GM19324 (cell line): ENCODE measurements around the gene CCDC9B.

Experiments used
- ATAC-seq: cut with Tn5 transposase; IDR thresholded peaks from one replicate; pipeline ENCODE4 v1.9.1; 2021; ENCODE audit warnings: mild to moderate bottlenecking, moderate library complexity; ENCODE audit not compliant: unreplicated experiment, low FRiP score

The CCDC9B gene

DNA sequence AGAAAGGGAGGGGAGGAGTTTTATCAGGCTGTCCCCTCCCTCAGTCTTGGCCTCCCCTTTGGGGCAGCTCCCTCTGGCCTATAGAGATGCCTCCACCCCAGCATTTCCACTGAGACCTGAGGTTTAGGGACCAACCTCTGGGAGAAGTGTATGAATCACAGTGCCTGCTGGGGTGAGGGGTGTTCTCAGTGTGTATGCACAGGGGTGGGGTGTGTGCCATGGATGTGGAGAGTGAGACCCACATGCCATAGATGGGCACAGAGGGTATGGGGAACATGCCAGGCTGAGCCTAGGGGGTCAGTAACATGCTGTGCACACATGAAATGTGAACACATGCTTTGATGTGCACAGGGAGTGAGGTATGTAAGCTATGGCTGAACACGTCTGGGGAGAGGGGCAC, 45.4 kb downstream of the CCDC9B start:
- no peak for ATAC-seq

DNA sequence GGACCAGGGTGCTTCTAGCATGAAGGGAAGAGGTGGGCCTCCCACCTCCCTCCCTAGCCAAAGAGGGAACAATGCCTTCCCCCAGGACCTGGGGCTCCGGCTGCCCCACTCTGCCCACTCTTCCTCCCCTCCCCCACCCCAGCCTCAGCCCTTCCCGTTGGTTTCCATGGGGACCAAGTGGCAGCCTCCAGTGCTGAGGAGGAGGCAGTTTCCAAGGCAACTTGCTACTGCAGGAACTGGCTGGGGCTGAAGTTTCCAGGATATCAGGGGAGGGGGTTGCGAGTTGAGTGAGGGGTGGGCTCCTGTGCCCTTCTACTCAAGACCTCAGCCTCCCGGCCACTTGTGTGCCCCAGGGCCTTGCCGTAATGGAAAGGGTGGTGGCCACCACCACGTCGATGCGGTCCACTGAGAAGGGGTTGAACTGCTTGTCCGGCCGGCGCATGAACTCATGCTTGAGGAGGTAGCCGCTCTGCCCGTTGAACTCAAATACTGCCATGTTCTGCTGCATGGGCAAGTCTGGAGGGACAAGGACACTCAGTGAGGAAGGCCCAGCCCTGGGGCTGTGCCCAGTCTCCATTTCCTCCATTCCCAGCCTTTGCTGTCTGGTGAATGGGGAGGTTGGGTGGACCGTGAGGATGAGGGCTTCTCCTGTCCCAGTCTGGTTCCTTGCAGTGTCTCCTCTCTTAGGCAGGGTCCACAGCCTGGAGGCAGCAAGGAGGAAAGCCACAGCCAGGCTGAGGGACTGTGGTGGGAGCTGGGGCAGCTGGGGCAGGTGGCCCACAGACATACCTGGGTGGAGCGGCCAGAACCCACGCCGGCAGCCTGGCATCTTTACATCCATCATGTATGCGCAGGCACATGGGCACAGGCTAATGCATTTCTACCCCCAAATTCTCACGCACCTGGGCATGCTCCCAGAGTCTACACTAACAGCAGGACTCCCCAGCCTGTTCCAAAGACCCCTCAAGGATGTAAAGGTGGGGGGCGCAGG, 46.5 kb downstream of the CCDC9B start:
- ATAC-seq, result no peak

DNA sequence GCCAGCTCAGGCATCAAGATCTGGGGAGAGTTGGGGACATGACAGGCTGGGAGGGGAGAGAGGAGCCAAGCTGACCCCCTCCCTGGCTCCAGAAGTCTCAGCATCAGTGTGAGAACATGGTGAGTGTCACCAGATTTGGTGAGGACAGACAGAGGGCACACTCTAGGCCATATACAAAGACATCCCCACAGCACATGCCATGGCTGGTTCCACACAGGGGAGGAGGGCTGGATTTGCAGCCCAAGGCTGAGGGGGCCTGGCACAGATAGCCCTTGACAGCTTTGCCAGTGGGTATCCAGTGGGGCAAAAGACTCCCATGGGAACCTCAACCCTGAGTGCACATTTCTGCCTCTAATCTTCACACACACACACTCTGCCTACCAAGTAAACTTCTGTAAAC, 47.7 kb downstream of the CCDC9B start:
- no peak for ATAC-seq

DNA sequence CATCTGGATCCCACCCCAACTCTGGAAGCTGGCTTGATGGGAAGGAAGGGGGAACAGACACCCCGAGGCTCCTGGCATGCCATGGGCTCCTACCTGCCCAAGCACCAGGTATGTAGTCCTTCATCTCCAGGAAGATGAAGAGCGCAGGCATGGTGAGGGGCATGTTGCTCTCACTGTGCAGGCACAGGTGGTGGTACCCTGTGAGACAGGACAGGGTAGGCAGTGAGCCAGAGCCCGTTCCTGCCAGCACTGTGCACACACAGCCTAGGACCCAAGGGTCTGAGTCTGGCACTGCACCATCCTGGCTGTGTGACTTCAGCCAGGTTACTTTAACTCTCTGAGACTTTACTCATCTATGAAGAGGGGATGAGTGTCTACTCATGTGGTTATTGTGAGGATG, 48.5 kb downstream of the CCDC9B start:
- ATAC-seq, result no peak

DNA sequence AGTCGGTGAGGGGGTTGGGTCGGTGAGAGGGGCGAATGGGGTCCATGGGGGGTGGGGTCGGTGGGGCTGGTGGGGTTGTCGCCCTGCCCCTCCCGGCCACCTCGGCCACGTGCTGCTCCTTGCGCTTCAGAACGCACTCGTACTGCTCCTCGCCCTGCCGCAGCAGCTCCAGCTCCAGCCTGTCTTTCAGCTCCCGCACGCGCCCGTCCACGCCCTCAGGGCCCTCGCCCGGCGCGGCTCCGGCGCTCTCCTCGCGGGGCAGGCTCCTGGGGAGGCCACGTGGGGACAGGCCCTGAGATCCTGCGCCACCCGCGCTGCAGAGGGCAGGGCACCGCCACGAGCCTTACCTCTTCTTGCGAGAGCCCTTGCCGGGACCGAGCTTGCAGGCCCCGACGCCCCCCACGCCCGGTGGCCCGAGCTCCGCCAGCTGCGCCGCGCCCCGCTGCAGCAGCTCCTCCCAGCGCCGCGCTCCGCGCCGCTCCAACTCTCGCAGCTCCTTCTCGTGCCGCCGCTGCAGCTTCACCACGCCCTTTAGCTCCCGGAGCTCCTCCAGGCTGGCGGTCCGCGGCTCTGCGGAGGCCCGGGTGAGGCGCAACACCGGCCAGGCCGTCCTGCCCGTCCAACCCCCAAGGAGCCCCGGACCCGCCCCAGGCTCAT, 49.7 kb downstream of the CCDC9B start:
- no peak for ATAC-seq

DNA sequence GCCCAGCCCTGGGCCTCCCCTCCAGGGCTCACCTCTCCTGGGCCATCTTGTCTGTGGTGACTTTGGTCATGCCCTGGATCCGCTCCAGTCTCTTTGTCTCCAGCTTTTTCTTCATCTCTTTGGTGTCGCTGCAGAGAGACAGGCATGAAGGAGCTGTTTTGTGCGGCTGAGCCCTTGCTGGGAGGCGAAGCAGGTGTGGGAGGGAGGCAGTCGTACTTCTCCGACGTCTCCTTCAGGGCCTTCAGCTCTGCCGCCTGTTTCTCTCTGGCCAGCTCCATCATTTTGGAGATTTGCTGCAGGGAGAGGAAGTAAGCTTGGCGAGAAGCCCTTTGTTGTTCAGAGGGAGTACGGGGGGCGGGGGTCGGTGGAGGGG, 50.2 kb downstream of the CCDC9B start:
- ATAC-seq, result no peak

DNA sequence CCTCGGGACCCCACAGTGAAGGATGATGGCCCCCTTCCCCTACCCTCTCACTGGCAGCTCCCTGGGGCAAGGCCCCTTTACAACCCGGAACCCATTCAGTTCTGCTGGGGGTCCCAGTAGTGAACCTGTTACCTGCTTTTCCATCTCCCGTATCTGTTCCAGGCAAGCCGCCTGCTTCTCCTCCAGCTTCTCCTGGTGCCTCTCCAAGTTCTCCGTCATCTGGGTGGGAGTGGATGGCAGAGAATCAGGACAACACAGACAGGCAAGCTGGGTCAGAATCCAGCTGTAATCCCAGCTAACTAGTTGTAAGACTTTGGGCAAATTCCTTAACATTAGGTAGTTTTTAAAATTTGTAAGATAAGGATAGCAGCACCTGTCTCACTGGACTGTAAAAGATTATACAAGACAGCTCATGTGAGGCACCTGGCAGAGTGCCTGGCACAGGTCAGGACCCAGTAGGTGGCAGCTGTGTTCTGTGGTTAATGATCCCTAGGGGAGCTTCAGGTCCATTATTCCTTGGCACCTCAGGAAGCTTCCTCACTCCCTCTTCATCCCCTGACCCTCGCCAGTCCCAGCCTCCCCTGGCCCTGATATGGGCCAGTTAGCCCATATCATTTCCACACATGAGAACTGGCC, 51.5 kb downstream of the CCDC9B start:
- no peak for ATAC-seq

DNA sequence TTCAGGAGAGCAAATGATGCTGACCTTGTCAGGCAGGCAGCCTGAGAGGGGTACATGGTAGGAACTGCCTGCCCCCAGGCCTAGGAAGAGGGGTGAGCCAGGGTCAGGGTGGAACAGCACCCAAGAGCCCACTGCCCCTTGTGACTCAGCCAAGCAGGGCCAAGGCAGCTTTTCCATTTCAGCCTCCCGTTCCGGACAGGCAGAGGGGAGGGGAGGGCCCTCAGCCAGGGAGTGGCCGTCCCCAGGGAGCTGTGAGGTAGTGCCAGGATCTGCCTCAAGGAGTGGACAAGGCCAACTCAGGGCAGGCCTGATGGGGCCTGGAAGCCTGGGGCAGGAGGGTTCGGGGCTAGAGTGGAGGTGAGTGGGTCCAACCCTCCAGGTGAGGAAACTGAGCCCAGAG, 52.8 kb downstream of the CCDC9B start:
- no peak for ATAC-seq

DNA sequence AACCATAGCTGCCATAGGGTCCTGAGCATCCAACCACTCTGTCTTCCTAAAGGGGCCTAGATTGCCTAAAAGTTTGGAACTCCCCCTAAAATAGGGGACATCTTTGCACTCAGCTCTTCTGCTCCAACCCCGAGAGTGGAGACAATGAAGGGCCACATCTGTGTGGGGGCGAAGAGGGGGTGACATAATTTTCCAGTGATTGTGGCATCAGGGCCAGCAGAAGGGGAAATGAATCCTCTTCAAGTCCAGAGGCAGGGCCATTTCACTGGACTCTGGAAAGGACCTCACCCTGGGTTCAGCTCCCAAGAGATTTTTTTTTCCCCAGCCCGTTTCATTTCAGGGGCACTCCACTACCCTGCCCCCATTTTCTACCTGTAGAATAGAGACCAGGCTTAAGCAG, 53.2 kb downstream of the CCDC9B start:
- no peak for ATAC-seq

DNA sequence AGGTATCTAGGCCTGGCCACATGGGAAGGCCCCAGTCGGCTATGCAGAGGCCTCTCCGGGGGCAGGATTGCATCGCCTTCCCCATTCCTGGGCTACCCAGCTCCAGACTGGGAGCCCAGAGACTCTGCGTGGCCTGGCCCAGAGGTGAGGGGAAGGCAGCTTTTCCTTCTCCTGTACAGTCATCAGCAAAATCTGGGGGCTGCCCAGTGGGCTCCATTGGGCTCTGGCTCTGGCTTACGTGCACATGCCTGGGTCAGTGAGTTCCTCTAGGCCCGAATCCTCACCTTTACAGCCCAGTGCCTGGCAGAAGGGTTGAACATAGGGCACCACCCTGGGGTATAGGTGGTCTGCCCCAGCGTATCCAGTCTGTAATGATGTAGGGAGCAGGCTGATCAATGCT, 53.9 kb downstream of the CCDC9B start:
- no peak for ATAC-seq

DNA sequence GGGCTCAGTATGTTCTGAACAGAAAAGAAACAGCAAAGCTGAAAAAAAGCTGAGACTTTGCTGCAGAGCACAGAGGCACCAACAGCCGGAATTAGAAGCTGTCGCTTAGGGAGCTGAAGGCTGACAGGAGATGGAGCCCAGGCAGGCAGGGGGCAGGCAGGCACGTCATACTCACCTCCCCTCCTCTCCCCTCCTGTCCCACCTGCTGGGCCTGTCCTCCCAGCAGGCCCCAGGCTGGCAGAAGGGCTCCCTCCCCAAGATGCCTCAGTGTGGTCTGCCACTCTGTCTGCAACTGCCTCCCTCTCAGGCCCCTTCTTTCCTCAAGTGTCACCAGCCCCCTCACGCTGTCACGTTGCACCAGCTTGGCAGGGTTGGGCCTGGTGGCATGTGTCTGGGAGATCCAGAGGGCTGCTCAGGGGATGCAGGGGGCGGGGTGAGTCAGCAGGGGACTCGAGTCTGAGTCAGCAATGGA, 54.6 kb downstream of the CCDC9B start:
- no peak for ATAC-seq

DNA sequence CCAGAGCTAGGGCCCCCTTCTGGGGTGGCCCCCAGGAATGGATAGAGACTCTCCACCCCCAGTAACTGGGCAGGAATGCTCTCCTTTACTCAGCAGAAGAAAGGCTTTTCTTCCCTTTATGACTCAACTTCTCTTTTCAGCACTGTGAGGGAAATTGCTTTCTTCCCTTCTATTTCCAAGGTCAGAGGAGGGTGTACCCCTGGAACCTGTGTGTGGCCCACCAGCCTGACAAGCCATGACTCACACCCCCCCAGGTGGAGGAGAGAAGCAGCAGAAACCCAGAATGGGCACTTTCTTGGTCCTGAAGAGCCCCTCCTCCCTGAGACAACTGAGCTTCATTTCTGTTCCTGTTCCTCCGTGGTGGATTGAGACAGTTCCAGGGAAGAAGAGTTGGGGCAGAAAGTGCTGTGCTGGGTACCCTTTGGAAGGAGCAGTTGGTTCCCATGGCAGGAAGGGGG, 55.2 kb downstream of the CCDC9B start:
- no peak for ATAC-seq

DNA sequence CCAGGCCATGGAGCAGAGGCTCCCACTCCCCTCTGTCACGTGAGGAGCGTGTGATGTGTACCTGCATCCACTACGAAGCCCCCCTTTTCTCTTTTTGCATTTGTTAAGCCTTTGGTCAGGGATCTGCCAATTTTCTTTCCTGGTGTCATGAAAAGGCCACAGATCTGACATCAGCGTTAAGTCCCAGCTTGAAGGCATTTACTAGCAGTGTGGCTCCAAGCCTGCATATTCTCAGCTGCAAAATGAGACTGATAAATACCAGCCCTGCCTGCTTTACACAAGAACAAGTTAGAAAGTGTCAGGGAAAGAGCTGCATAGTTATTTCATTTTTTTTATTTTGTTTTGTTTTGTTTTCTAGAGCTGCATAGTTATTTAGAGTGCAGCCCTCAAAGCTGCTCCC, 55.6 kb downstream of the CCDC9B start:
- no peak for ATAC-seq

DNA sequence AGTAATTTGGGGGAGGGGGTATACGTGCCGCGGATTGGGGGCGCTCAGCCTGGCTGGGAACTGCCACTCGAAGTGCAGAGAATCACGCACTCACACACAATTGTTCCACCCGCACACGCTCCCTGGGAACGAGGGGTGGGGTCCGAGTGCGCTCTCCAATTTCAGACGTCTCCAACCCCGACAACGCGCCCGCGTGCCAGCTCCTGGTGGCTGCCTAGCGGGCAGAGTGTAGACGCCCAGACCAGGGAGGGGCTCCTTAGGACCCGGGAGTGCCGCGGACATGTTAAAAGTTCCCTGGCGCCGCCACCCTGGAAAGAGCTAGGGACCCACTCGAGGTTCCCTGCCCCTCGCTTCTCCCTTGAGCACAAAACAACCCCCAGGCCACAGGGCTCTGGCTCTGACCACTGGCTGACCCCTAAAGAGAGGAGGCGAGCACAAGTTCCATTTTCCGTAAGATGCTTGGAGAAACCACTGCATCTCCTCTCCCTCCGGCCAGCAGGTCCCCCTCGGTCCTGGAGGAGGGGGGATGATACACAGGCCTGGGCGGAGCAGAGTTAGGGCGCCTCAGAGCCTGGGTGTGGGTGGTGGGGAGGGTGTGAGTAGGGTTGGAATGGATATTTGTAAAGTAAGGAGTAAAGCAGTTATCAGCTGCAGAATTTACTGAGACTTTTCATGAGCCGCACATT, 57.0 kb downstream of the CCDC9B start:
- ATAC-seq, result no peak

DNA sequence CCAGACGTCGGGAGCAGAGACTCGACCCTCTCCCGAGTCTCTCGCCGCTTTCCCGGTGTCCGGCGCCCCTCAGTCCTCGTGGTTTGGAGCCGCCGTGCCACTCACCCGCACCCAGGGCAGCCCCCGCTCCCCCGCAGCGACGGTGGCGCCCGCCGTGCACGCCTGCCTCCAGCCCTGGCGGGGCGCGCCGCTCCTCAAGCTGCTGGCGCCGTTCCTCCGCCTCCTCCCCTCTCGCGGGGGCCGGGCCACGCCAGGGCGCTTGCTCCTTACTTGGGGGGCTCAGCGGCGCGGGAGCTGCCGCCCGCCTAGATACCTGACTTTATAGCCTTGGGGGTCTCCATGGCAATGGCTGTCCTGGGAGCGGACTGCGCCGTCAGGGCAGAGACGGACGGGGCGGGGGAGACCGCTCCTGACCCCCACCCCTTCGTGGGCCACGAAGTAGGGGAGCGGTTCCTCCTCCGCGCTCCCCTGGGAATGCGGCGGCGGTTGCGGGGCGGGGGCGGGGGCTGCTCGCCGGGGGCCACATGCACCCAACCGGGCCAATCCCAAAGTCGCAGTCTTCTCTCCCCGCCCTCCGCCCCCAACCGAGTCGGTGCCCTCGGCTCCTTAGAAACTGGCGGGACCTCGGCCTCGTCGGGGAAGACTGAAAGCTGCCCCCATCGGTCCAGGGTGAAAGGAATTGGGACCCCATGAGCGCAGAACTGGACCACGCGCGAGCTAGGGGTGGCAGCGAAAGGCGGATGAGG, 57.7 kb downstream of the CCDC9B start, which contains the start of gene ANKRD63:
Gene ANKRD63 (minus strand): TSS at position 196 of the 746 bp plus-strand sequence. CDS start 478 bp downstream, outside the sequence.
- no peak for ATAC-seq

DNA sequence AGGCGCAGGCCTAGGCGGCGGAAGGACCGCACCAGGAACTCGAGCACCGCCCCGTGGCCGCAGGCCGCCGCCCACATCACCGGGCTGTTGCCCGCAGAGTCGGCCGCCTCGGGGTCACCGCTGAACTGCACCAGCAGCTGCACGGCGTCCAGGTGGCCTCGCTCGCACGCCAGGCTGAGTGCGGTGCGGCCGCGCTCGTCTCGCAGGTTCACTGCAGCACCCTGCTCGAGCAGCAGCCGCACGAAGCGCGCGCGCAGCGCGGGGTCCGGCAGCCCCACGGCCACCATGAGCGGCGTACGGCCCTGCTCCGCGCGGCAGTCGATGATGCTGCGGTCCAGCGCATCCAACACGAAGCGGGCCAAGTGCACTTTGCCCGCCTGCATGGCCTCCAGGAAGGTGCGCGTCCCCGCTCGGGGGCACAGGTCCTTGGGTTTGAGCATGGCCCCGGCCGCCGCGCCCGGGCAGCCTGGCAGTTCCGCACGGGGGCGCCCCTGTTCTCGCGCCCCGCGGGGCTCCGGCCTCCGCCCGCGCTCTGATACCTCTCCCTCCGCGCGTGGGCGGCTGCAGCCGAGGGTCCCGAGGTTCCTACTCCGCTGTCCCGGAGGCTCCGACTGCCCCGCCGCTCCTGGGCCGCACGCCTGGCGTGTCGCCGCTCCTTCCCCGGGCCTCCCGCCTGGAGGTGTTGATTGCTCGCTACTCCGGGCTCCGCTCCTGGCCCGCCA, 58.4 kb downstream of the CCDC9B start:
- ATAC-seq, result no peak

DNA sequence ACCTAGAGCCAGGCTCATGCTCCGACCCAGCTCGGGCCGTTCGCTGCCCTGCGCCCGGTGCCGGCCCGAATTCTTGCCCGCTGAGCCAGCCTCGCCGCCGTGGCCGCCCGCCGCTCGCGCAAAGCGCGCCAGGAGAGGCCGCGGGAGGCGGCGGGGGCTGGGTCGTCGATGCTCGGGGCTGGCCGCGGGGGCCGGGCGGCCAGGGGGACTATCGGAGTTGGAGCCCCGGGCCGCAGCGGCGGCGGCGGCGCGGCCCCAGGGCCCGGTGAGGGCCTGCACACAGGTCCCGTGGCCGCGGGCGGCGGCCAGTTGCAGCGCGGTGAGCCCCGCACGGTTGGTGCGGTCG, 59.0 kb downstream of the CCDC9B start:
- ATAC-seq, result no peak
